GM18502 (cell line): ENCODE results near the gene SIKE1.
"Not testable (repeated sequence)": the region's sequence is repeated elsewhere in the genome, so short reads cannot be mapped to it uniquely, and the experiment has no call there.

Source experiments
- ATAC-seq: cut with Tn5 transposase; IDR thresholded peaks from one replicate; pipeline ENCODE4 v1.9.1; 2021; ENCODE audit warnings: mild to moderate bottlenecking; ENCODE audit not compliant: unreplicated experiment, poor library complexity

The SIKE1 gene

DNA sequence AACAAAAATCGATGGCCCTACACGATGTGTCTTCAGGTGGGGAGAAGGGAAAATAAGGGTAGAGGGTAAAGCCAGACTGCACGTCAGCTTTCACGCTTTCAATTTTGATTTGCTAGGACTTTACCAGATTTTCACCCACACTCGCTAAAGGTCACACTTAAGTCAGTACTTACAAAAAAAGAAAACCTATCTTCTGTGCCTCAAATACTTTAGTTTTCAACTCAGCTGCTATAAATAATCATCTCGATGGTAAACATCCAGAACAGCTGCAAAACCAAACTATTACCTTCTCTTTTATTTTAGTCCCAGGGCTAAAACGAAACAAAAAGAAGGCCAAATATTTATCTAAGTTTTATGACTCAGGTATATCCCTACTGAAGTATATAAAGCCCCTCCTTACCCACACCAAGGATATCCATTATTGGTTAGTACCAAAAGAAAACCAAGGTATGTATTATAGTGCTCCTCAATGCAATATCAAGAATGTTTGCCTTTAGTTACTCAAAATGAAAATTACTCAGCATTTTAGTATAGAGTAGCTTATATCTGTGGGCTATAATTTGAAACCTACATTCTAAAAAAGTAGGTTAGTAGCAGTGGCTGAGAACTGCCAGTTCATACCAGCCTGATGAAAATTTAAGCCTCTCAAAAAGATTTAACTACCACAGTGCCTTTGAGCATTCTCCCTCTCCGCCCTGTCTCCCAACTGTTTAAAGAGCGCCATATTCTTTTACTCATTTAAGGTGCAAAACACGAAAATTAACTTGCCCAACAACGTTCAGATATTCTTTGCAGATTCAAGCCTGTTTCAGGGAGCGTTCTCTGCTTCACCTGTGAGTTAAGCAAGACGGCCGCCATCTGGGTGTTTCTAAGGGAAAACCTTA lies 24.2 kb downstream of the SIKE1 start:
- ATAC-seq: peak; percentile 32

- ATAC-seq: no peak
Observed at GRCh38 chr1:114755006-114755931, 25.2 kb downstream of the SIKE1 start.

DNA sequence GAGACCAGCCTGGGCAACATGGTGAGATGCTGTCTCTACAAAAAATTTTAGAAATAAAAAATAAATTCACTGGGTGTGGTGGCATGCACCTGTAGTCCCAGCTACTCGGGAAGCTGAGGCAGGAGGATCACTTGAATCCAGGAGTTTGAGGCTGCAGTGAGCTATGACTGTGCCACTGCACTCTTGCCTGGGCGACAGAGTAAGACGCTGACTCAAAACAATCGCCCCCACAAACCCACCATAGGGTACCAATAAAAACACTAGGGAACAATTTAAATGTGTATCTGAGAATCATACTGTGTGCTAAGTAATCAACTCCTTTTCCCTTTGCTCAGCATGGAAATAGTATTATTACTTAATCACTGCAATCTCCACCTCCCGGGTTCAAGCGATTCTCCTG lies 26.8 kb downstream of the SIKE1 start:
- ATAC-seq: not testable (repeated sequence)

- no peak for ATAC-seq
Observed at GRCh38 chr1:114753143-114753542, 27.3 kb downstream of the SIKE1 start.

GRCh38 chr1:114750780-114751179 lies 29.7 kb downstream of the SIKE1 start:
- ATAC-seq: no peak

DNA sequence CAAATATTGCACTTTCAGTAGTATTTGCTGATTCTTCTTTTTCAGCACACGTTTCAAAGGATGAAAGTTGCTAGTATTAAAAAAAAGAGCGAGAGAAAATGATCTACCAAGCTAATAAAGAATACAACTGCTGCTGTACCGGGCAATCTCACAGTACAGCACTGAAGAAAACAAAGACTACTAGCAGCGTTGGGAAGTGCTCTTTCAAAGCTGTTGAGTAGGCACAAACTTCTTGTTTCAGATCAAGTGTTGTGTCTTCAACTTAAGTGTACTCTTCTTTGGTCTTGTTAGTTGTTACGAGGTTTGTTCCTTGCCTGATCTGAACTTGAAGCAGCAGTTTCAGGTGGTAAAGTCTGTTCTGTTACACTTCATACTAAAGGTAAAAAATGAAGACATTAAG lies 30.6 kb downstream of the SIKE1 start:
- ATAC-seq: no peak

GRCh38 chr1:114746450-114747121 lies 33.9 kb downstream of the SIKE1 start:
- no peak for ATAC-seq

DNA sequence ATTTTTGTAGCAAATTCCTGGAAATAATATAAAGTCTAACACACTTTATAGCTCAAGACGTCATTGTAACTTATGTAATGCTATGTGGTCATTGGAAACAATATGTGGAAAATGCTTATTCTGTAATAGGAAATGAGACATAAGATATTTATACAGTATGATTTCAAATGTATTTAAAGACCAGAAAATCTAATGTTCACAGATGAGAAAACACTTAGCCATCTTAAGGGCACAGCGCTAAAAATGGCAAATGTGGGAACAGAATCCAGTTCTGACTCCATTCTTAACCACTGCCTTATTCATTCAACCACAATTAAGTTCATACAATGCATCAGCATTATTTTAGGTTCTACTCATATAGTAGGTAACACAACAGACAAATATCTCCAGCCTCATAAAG lies 35.2 kb downstream of the SIKE1 start:
- ATAC-seq: no peak

GRCh38 chr1:114741963-114742746 lies 38.3 kb downstream of the SIKE1 start:
- no peak for ATAC-seq

DNA sequence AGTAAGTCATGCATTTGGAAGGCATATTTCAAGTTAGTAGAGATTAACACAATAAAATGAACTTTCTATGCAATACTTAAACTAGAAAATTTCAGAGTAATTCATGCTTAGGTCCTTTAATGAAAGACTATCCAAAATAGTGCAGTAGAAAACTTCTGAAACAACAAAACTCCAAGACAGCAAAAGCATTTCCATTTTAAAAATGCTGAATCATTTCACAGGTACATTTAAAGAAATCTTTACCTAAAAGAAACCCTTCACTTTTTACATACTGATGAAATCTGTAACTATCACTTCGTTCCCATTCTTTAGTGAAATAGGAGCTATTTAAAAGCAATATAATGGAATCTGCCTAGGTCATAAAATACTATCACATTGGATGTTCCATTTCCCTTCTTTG lies 40.2 kb downstream of the SIKE1 start:
- no peak for ATAC-seq

- ATAC-seq: no peak
Observed at GRCh38 chr1:114737314-114737849, 43.1 kb downstream of the SIKE1 start.

DNA sequence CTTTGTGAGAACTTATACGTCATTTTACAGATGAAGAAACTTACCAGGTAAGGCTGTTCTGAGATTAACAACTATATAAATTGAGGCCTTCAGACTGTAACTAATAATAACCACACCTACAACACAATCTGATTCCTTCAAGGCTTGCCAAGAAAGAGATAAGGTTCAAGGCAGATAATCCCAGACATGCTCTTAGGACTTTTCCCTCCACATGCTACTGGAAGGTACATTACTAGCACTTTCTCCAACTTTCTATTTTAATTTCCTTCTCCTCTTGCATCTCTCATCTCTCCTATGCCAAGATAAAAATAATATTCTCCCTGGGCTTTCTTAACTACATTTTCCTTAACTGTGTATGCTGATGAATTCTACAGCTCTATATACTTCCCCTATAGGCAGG lies 45.0 kb downstream of the SIKE1 start:
- no peak for ATAC-seq

GRCh38 chr1:114729782-114730181 lies 50.7 kb downstream of the SIKE1 start:
- ATAC-seq: no peak

DNA sequence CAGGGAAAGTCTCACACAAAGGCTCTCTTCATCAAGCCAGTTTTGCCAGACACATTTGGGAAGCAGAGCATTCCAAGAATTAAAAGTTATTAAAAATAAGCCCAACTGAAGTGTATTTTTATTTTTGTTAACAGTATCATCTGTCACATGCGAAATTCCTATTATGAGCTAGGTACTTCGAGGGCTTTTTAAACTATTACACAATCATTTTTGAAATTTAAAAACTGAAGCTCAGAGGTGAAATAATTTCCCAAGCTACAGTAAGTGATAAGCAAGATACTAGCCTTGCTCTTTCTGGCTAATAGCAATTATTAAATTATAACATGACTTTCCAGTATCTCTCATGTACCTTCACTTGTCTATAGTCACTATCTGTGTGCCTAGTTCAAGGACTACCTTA lies 51.9 kb downstream of the SIKE1 start:
- ATAC-seq: no peak

- no peak for ATAC-seq
Observed at GRCh38 chr1:114725230-114725629, 55.3 kb downstream of the SIKE1 start.

DNA sequence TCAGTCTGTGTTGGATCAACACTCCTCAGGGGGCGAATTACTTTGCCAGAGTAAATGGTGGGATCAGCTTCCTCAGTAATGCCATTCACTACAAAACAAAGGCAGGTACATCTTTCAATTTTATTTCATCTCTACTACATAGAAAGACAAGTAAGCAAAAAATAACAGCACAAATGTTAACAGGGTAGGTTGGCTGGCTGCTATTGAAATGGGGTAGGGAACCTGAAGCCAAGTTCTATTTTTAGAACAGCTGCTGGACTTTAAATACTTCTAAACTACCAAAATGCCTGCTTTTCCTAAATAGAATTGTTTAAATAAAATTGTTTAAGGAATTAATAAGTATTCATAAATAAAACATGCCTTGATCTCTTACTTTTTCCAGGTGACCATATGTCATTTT lies 56.6 kb downstream of the SIKE1 start:
- no peak for ATAC-seq

DNA sequence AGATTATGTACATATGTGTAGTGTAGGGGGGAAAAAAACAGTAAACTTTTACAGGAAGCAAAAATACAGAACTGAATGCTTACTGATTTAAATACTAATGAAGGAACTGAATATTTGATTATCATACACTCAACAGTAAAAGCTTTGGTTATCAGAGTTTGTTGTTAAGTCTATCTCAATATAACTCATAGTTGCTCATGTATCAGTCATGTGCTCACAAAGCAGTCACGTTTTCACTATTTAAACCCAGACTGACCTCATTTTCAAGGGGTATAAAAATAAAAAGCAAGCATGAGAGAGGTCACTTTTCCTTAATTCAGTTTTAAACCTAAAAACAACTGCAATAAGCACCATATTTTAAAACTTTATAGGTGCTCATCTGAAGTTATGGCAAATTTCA lies 57.0 kb downstream of the SIKE1 start:
- no peak for ATAC-seq

- ATAC-seq: no peak
Observed at GRCh38 chr1:114720492-114720891, 60.0 kb downstream of the SIKE1 start.
